Nephron (organoid): ENCODE results near the gene MAD1L1.

ENCODE experiments used
- H3K27ac Mint-ChIP-seq, 3 experiments: 2 replicates each; pipeline ENCODE4 v1.8.0; 2020; ENCODE audit warnings: mixed read lengths in 3 of 3, mild to moderate bottlenecking in 2 of 3, moderate library complexity in 1 of 3
- H3K27me3 Mint-ChIP-seq: 2 replicates; pipeline ENCODE4 v1.8.0; 2021; ENCODE audit warnings: low read depth, mild to moderate bottlenecking, moderate library complexity, mixed read lengths
- H3K36me3 Mint-ChIP-seq: 2 replicates; pipeline ENCODE4 v1.8.0; 2020; ENCODE audit warnings: low read depth, mixed read lengths
- H3K4me1 Mint-ChIP-seq: 2 replicates; pipeline ENCODE4 v1.8.0; 2020; ENCODE audit warnings: mixed read lengths
- H3K4me3 Mint-ChIP-seq, 3 experiments: 2 replicates each; pipeline ENCODE4 v1.8.0; 2020; ENCODE audit warnings: mild to moderate bottlenecking in 3 of 3, mixed read lengths in 3 of 3, moderate library complexity in 2 of 3
- H3K9me3 Mint-ChIP-seq: 2 replicates; pipeline ENCODE4 v1.8.0; 2020; ENCODE audit warnings: mixed read lengths
- CTCF ChIP-seq, 3 experiments: fragments of 200-600 bp; sonication (generic); IDR thresholded peaks; one replicate each; pipeline ENCODE4 v1.5.0; 2021; ENCODE audit warnings: antibody characterized with exemption in 3 of 3; ENCODE audit not compliant: unreplicated experiment in 3 of 3

MAD1L1 gene

GRCh38 chr7:1914743-1915142 lies 318.0 kb downstream of the MAD1L1 start:
- Mint-ChIP-seq H3K4me1 (peaks cover 43% of the 10 kb centered on the region), H3K27ac (peak overlapping the region in 1 of 3 experiments; percentile 40), H3K36me3 (no peaks in the 10 kb centered on the region), H3K27me3 (no peaks in the 10 kb centered on the region), H3K4me3 (no peak overlapping the region), H3K9me3 (no peaks in the 10 kb centered on the region)
- no peak for TF ChIP-seq CTCF (IDR thresholded peaks at IDR 0.05; ENCODE audit: unreplicated experiment in 3 of 3)

GRCh38 chr7:1914321-1914720 lies 318.4 kb downstream of the MAD1L1 start:
- no peak overlapping the region for H3K4me3 Mint-ChIP-seq

GRCh38 chr7:1913466-1914282 lies 319.1 kb downstream of the MAD1L1 start:
- H3K4me1 Mint-ChIP-seq: peaks cover 38% of the 10 kb centered on the region
- peak overlapping the region in 1 of 3 experiments; percentile 57 for H3K4me3 Mint-ChIP-seq
- H3K27ac Mint-ChIP-seq: peak overlapping the region; percentile 89 to 93 (median 93)
- TF ChIP-seq CTCF (IDR thresholded peaks at IDR 0.05; ENCODE audit: unreplicated experiment in 3 of 3): no peak
- no peaks in the 10 kb centered on the region for H3K36me3 Mint-ChIP-seq
- no peaks in the 10 kb centered on the region for H3K27me3 Mint-ChIP-seq
- no peaks in the 10 kb centered on the region for H3K9me3 Mint-ChIP-seq

More at GRCh38 chr7:1914321-1914720, 318.4 kb downstream of the MAD1L1 start:
- Mint-ChIP-seq H3K4me1 (peaks cover 38% of the 10 kb centered on the region), H3K27ac (peak overlapping the region in 1 of 3 experiments; percentile 40), H3K27me3 (no peaks in the 10 kb centered on the region), H3K9me3 (no peaks in the 10 kb centered on the region), H3K36me3 (no peaks in the 10 kb centered on the region)
- no peak for TF ChIP-seq CTCF (IDR thresholded peaks at IDR 0.05; ENCODE audit: unreplicated experiment in 3 of 3)

GRCh38 chr7:1912593-1913465 lies 319.9 kb downstream of the MAD1L1 start:
- TF ChIP-seq CTCF (IDR thresholded peaks at IDR 0.05; ENCODE audit: unreplicated experiment in 3 of 3): peak; percentile 41 to 51 (median 44)
- no peaks in the 10 kb centered on the region for H3K27me3 Mint-ChIP-seq
- H3K4me1 Mint-ChIP-seq: peaks cover 38% of the 10 kb centered on the region
- peak overlapping the region; percentile 45 to 57 (median 53) for H3K4me3 Mint-ChIP-seq
- H3K36me3 Mint-ChIP-seq: no peaks in the 10 kb centered on the region
- H3K9me3 Mint-ChIP-seq: no peaks in the 10 kb centered on the region
- H3K27ac Mint-ChIP-seq: peak overlapping the region; percentile 89 to 93 (median 93)

GRCh38 chr7:1911571-1911970 lies 321.2 kb downstream of the MAD1L1 start:
- Mint-ChIP-seq H3K4me1 (peaks cover 32% of the 10 kb centered on the region), H3K27ac (no peak overlapping the region), H3K27me3 (no peaks in the 10 kb centered on the region), H3K4me3 (no peak overlapping the region), H3K9me3 (no peaks in the 10 kb centered on the region), H3K36me3 (no peaks in the 10 kb centered on the region)
- TF ChIP-seq CTCF (IDR thresholded peaks at IDR 0.05; ENCODE audit: unreplicated experiment in 3 of 3): no peak
